K562 (cell line): ENCODE results near the gene CELSR1.

Source experiments
- CTCF ChIP-seq, 3 experiments: IDR thresholded peaks in 2 of 3; conservative IDR thresholded peaks in 1 of 3; 2 replicates each; pipeline ENCODE4 v1.5.1; 2011 to 2012; ENCODE audit warnings: low read length in 3 of 3, mild to moderate bottlenecking in 3 of 3, control low read depth in 2 of 3, improper control_type of control experiment in 1 of 3, inconsistent platforms in 1 of 3, low read depth in 1 of 3, mixed read lengths in 1 of 3, moderate library complexity in 1 of 3; ENCODE audit not compliant: insufficient read depth in 2 of 3
- E2F1 ChIP-seq: sonication (generic); formaldehyde crosslinking; IDR thresholded peaks from 2 replicates; pipeline ENCODE4 v1.8.1; 2023; ENCODE audit warnings: mild to moderate bottlenecking, missing genetic modification reagents, moderate library complexity
- HINFP ChIP-seq: fragments of 450-650 bp; conservative IDR thresholded peaks from 2 replicates; pipeline ENCODE4 v1.6.1; 2016; ENCODE audit warnings: missing genetic modification characterization, low read depth, mild to moderate bottlenecking, control low read depth, missing compliant biosample characterization
- MYC ChIP-seq, 2 experiments: fragments of 250-450 bp in 1 of 2; sonication (Bioruptor Pico) in 1 of 2; IDR thresholded peaks; 2 replicates each; pipeline versions ENCODE4 v1.5.1 to v1.6.1; 2012 to 2021; ENCODE audit warnings: low read depth in 2 of 2, borderline replicate concordance in 1 of 2, improper control_type of control experiment in 1 of 2, low read length in 1 of 2, mild to moderate bottlenecking in 1 of 2, moderate library complexity in 1 of 2
- POLR2A ChIP-seq: fragments of 450-650 bp; conservative IDR thresholded peaks from 2 replicates; pipeline ENCODE4 v1.6.1; 2016
- THRA ChIP-seq: fragments of 450-650 bp; IDR thresholded peaks from 2 replicates; pipeline ENCODE4 v1.6.1; 2017; ENCODE audit warnings: mild to moderate bottlenecking, moderate library complexity
- USF2 ChIP-seq: sonication (generic); formaldehyde crosslinking; IDR thresholded peaks from 2 replicates; pipeline ENCODE4 v1.5.0; 2020; ENCODE audit warnings: missing genetic modification reagents
- ZNF175 ChIP-seq: fragments of 200-800 bp; sonication (Bioruptor generic); IDR thresholded peaks from 2 replicates; pipeline ENCODE4 v1.6.1; 2016; ENCODE audit warnings: low read depth, mild to moderate bottlenecking, missing genetic modification characterization, missing compliant biosample characterization
- ZNF224 ChIP-seq: sonication (generic); formaldehyde crosslinking; IDR thresholded peaks from 2 replicates; pipeline ENCODE4 v1.8.0; 2022; ENCODE audit warnings: mild to moderate bottlenecking, missing genetic modification reagents
- ZNF449 ChIP-seq: fragments of 250-450 bp; sonication (Bioruptor Pico); IDR thresholded peaks from 2 replicates; pipeline ENCODE4 v1.8.0; 2022; ENCODE audit warnings: moderate library complexity, mild to moderate bottlenecking, inconsistent platforms

GRCh38 chr22:46379066-46379930 is 158.1 kb downstream of the CELSR1 start:
- TF ChIP-seq MYC (IDR thresholded peaks at IDR 0.05; ENCODE audit: low read depth, low read length) (no peak), MYC (CRISPR knock-in tag; IDR thresholded peaks at IDR 0.05; ENCODE audit: borderline replicate concordance, low read depth) (no peak), ZNF224 (CRISPR knock-in tag) (no peak), POLR2A (no peak), CTCF (IDR thresholded peaks at IDR 0.05 in 2 of 3, conservative IDR thresholded peaks at IDR 0.05 in 1 of 3; ENCODE audit: insufficient read depth in 2 of 3, low read depth in 1 of 3, low read length in 3 of 3) (no peak), HINFP (no peak), E2F1 (CRISPR knock-in tag) (no peak), ZNF449 (CRISPR knock-in tag) (no peak), USF2 (no peak), THRA (no peak), ZNF175 (CRISPR knock-in tag) (no peak)
